ENCODE measurements around the gene WDR90.

DNA sequence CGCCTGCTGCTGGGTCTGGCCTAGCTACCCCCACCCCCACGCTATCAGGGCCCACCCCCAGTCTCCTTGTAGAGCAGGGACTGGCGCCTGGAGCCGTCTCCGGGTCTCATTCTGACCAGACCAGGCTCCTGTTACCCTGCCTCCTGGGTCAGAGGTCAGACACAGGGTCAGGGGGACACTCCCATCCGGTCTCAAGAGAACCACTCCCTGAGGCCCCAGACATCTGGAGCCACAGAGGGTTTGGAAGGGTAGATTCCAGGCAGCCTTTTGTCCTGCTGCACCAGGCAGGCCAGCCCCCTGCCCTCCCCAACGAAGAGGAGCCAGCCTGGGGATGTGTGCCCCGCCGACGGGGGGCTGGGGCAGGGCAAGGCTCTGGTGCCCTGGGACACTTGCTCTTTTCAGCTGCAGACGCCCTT is 19.3 kb upstream of the WDR90 start:
- TF ChIP-seq, protein P1, sequence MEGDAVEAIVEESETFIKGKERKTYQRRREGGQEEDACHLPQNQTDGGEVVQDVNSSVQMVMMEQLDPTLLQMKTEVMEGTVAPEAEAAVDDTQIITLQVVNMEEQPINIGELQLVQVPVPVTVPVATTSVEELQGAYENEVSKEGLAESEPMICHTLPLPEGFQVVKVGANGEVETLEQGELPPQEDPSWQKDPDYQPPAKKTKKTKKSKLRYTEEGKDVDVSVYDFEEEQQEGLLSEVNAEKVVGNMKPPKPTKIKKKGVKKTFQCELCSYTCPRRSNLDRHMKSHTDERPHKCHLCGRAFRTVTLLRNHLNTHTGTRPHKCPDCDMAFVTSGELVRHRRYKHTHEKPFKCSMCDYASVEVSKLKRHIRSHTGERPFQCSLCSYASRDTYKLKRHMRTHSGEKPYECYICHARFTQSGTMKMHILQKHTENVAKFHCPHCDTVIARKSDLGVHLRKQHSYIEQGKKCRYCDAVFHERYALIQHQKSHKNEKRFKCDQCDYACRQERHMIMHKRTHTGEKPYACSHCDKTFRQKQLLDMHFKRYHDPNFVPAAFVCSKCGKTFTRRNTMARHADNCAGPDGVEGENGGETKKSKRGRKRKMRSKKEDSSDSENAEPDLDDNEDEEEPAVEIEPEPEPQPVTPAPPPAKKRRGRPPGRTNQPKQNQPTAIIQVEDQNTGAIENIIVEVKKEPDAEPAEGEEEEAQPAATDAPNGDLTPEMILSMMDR (IDR thresholded peaks at IDR 0.05), result no peak
- TF ChIP-seq EZH2 (IDR thresholded peaks at IDR 0.05), result no peak
